ENCODE data around the gene REG4. TPM values are rescaled to one million over a fixed set of nuclear protein-coding genes. Genes with fewer than 3 reads are reported as not detected.

The REG4 gene
- total RNA-seq, 5 donors from 2014 or later (not counting 1 experiment from before 2014, with no cell fraction given) = 1.6 to 7.7 (median 3.0) TPM

DNA sequence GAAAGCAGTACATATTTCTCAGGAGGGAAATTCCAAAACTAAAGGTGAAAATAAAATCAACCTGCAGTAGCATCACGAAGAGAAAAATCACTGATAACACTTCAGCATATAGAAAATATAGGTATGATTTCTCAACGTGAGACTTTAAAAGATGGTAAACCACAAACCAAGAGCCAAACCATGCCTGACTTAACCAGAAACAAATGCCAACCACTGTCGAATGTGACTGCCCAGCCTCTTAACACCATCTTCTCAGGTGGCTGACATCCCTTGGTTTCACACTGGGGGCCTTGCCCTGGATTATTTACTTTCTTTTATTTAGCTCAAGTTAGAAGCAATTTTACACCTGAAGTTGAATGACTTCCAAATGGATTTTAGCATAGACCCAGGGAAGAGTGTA, 52.7 kb downstream of the REG4 start:
- no peaks in the 10 kb centered on the region for H3K36me3 ChIP-seq (ENCODE audit: control insufficient read depth in 2 of 2, extremely low read depth in 1 of 2, insufficient read depth in 1 of 2, low read length in 1 of 2)
- Mint-ChIP-seq H3K9me3 (no peaks in the 10 kb centered on the region), H3K27ac (no peak overlapping the region), H3K36me3 (no peaks in the 10 kb centered on the region), H3K4me3 (no peak overlapping the region), H3K4me1 (no peaks in the 10 kb centered on the region), H3K27me3 (peaks cover 6 to 7% of the 10 kb centered on the region in 2 donors)
- DNase-seq = no peak
- no peaks in the 10 kb centered on the region for H3K9me3 ChIP-seq
- no peaks in the 10 kb centered on the region for H3K4me1 ChIP-seq (ENCODE audit: control insufficient read depth in 1 of 2, extremely low read depth in 1 of 2, insufficient read depth in 2 of 2, low read length in 2 of 2)
- POLR2A ChIA-PET = no interaction called here
- ATAC-seq (replicated peaks in 1 of 4) = no peak
- H3K4me3 ChIP-seq (ENCODE audit: control insufficient read depth in 1 of 2, extremely low read depth in 1 of 2, low read length in 1 of 2) = no peak overlapping the region
- peaks cover 0 to 13% of the 10 kb centered on the region in 2 experiments for H3K27me3 ChIP-seq (replicated peaks in 1 of 2; ENCODE audit: control insufficient read depth in 2 of 2, extremely low read depth in 1 of 2, insufficient read depth in 2 of 2, low read length in 1 of 2)
- CTCF ChIA-PET = interaction anchor here in 1 of 2 donors (0.7 kb wide), 1 partner anchor 14 kb away, joined by 3 read pairs; no protein-coding TSS in a partner anchor
- H3K27ac ChIP-seq (ENCODE audit: low read length) = no peak overlapping the region
- 18% methylated on average over 2 of the region's 3 CpGs for WGBS (ENCODE audit: insufficient coverage)

DNA sequence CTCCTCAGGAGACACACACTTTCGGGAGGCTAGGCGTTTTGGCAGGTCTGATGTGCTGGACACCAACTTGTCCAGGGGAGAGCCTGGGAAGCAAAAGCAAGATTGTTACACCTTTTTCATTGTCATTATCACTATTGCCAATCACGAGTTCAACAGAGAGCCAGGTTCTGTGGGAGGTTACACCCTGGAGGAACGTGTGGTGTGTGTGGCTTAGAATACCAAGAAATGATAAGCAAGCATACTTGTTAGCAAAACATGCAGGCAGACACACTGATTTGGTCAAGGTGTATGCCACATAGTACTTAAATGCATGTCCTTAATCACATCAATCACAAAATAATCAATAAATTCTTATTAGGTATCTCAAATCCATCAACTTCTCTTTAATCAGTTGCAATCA, 58.7 kb downstream of the REG4 start:
- H3K4me1 ChIP-seq (ENCODE audit: control insufficient read depth in 1 of 2, extremely low read depth in 1 of 2, insufficient read depth in 2 of 2, low read length in 2 of 2) = no peaks in the 10 kb centered on the region
- CTCF ChIA-PET = interaction anchor here in 1 of 2 donors (0.8 kb wide), 1 partner anchor 9 kb away, joined by 4 read pairs; no protein-coding TSS in a partner anchor
- Mint-ChIP-seq H3K4me1 (no peaks in the 10 kb centered on the region), H3K27ac (no peak overlapping the region), H3K4me3 (no peak overlapping the region), H3K27me3 (peaks cover 7 to 14% of the 10 kb centered on the region in 2 donors), H3K9me3 (no peaks in the 10 kb centered on the region), H3K36me3 (no peaks in the 10 kb centered on the region)
- peaks cover 0 to 10% of the 10 kb centered on the region in 2 experiments for H3K27me3 ChIP-seq (replicated peaks in 1 of 2; ENCODE audit: control insufficient read depth in 2 of 2, extremely low read depth in 1 of 2, insufficient read depth in 2 of 2, low read length in 1 of 2)
- no peaks in the 10 kb centered on the region for H3K9me3 ChIP-seq
- no peak for ATAC-seq (replicated peaks in 1 of 4)
- POLR2A ChIA-PET = no interaction called here
- WGBS (ENCODE audit: insufficient coverage) = 100% methylated on average over 2 of the region's 4 CpGs
- H3K36me3 ChIP-seq (ENCODE audit: control insufficient read depth in 2 of 2, extremely low read depth in 1 of 2, insufficient read depth in 1 of 2, low read length in 1 of 2) = no peaks in the 10 kb centered on the region
- no peak overlapping the region for H3K4me3 ChIP-seq (ENCODE audit: control insufficient read depth in 1 of 2, extremely low read depth in 1 of 2, low read length in 1 of 2)
- no peak for DNase-seq
- no peak overlapping the region for H3K27ac ChIP-seq (ENCODE audit: low read length)

DNA sequence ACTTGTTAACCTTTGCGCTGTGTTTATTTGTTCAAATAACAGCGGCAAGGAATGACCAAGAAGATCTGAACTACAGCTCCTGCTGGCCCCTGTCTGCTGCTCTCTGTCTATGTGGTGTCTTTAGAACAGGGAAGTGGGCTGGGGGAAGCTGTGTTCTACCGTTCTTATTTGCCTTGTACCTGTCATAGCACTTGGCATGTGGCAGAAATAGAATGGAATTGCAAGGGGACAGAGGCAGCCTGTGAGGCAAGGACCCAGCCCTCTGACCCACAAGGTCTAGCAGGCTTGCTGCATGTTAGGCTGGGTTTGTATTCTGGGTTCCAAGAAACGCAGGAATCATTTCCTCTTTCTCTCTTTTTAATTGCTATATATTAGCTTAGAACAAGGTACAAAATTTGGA, 63.2 kb downstream of the REG4 start:
- Mint-ChIP-seq H3K4me1 (peaks cover 0 to 4% (median 3%) of the 10 kb centered on the region in 3 donors), H3K36me3 (no peaks in the 10 kb centered on the region), H3K27me3 (peaks cover 5 to 10% of the 10 kb centered on the region in 2 donors), H3K4me3 (no peak overlapping the region), H3K9me3 (no peaks in the 10 kb centered on the region), H3K27ac (no peak overlapping the region)
- no peak overlapping the region for H3K27ac ChIP-seq (ENCODE audit: low read length)
- H3K4me3 ChIP-seq (ENCODE audit: control insufficient read depth in 1 of 2, extremely low read depth in 1 of 2, low read length in 1 of 2) = no peak overlapping the region
- 73% methylated on average over 3 of the region's 4 CpGs for WGBS (ENCODE audit: insufficient coverage)
- peaks cover 0 to 8% of the 10 kb centered on the region in 2 experiments for H3K27me3 ChIP-seq (replicated peaks in 1 of 2; ENCODE audit: control insufficient read depth in 2 of 2, extremely low read depth in 1 of 2, insufficient read depth in 2 of 2, low read length in 1 of 2)
- CTCF ChIA-PET = interaction anchor here in 1 of 2 donors (0.6 kb wide), 1 partner anchor 139 kb away, joined by 3 read pairs; no protein-coding TSS in a partner anchor
- peaks cover 0 to 5% of the 10 kb centered on the region in 2 experiments for H3K4me1 ChIP-seq (ENCODE audit: control insufficient read depth in 1 of 2, extremely low read depth in 1 of 2, insufficient read depth in 2 of 2, low read length in 2 of 2)
- H3K9me3 ChIP-seq = no peaks in the 10 kb centered on the region
- DNase-seq (no peak), ATAC-seq (replicated peaks in 1 of 4) (no peak)
- POLR2A ChIA-PET = no interaction called here
- no peaks in the 10 kb centered on the region for H3K36me3 ChIP-seq (ENCODE audit: control insufficient read depth in 2 of 2, extremely low read depth in 1 of 2, insufficient read depth in 1 of 2, low read length in 1 of 2)

DNA sequence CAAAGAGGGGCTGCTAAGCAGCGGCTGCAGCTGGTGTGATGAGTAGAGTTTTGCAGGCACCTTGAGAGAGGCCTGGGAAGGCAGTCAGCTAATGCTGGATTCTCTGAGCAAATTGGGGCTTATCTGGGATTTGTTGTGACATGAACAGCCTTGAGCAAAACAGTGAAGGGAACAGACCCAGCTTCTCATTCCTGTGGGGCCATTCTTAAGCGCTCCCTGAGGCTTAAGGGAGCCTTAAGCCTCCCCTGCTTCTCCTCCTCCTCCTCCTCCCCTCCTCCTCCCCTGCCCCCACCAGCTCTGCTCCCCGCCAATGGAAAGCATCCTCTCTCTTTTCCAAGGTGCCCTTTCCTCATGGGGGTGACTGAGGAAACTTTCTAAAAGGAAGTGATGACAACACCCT, 63.8 kb downstream of the REG4 start:
- no peaks in the 10 kb centered on the region for H3K9me3 ChIP-seq
- H3K36me3 ChIP-seq (ENCODE audit: control insufficient read depth in 2 of 2, extremely low read depth in 1 of 2, insufficient read depth in 1 of 2, low read length in 1 of 2) = no peaks in the 10 kb centered on the region
- CTCF ChIA-PET = no interaction called here
- DNase-seq (no peak), ATAC-seq (replicated peaks in 1 of 4) (no peak)
- no peak overlapping the region for H3K4me3 Mint-ChIP-seq
- no peaks in the 10 kb centered on the region for H3K9me3 Mint-ChIP-seq
- peaks cover 3 to 8% of the 10 kb centered on the region in 2 donors for H3K27me3 Mint-ChIP-seq
- peaks cover 0 to 5% of the 10 kb centered on the region in 2 experiments for H3K4me1 ChIP-seq (ENCODE audit: control insufficient read depth in 1 of 2, extremely low read depth in 1 of 2, insufficient read depth in 2 of 2, low read length in 2 of 2)
- WGBS (ENCODE audit: insufficient coverage) = 100% methylated on average over 1 of the region's 3 CpGs
- no peak overlapping the region for H3K27ac ChIP-seq (ENCODE audit: low read length)
- POLR2A ChIA-PET = no interaction called here
- peaks cover 0 to 8% of the 10 kb centered on the region in 2 experiments for H3K27me3 ChIP-seq (replicated peaks in 1 of 2; ENCODE audit: control insufficient read depth in 2 of 2, extremely low read depth in 1 of 2, insufficient read depth in 2 of 2, low read length in 1 of 2)
- H3K27ac Mint-ChIP-seq = no peak overlapping the region
- H3K4me1 Mint-ChIP-seq = peaks cover 0 to 4% (median 3%) of the 10 kb centered on the region in 3 donors
- no peaks in the 10 kb centered on the region for H3K36me3 Mint-ChIP-seq
- H3K4me3 ChIP-seq (ENCODE audit: control insufficient read depth in 1 of 2, extremely low read depth in 1 of 2, low read length in 1 of 2) = no peak overlapping the region

DNA sequence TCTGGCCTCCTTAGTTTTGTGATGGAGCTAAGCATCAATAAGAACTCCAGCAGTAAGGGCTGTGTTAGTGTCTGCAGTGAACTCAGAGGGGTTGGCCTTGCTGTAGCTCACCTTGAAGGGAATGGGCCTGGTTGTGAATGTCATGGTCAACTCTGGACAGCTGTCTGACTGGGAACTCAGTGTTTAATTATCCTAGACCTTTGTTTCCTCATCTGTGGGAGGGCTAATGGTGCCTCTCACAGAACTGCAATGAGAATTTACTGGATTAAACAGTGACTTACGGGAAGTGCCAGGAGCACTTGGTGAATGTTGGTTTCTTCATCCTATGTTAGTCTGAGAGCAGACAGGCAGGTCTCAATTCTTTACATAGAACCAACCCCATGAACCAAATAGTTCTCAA, 66.2 kb downstream of the REG4 start:
- H3K27me3 Mint-ChIP-seq = no peaks in the 10 kb centered on the region
- ATAC-seq (replicated peaks in 1 of 4) = no peak
- WGBS (ENCODE audit: insufficient coverage) = 100% methylated on average over 1 of the region's 1 CpG
- H3K4me3 Mint-ChIP-seq = no peak overlapping the region
- no peaks in the 10 kb centered on the region for H3K36me3 Mint-ChIP-seq
- H3K4me1 Mint-ChIP-seq = peaks cover 0 to 4% (median 3%) of the 10 kb centered on the region in 3 donors
- no peaks in the 10 kb centered on the region for H3K9me3 ChIP-seq
- no peak overlapping the region for H3K27ac ChIP-seq (ENCODE audit: low read length)
- CTCF ChIA-PET = interaction anchor here in 1 of 2 donors (0.8 to 1.1 kb wide), 2 partner anchors 12 to 99 kb away, joined by 3 read pairs; no protein-coding TSS in a partner anchor
- H3K27me3 ChIP-seq (replicated peaks in 1 of 2; ENCODE audit: control insufficient read depth in 2 of 2, extremely low read depth in 1 of 2, insufficient read depth in 2 of 2, low read length in 1 of 2) = peaks cover 0 to 7% of the 10 kb centered on the region in 2 experiments
- H3K4me1 ChIP-seq (ENCODE audit: control insufficient read depth in 1 of 2, extremely low read depth in 1 of 2, insufficient read depth in 2 of 2, low read length in 2 of 2) = peaks cover 0 to 5% of the 10 kb centered on the region in 2 experiments
- no peaks in the 10 kb centered on the region for H3K9me3 Mint-ChIP-seq
- POLR2A ChIA-PET = no interaction called here
- H3K27ac Mint-ChIP-seq = no peak overlapping the region
- peaks cover 0 to 7% of the 10 kb centered on the region in 2 donors for H3K36me3 ChIP-seq (ENCODE audit: control insufficient read depth in 2 of 2, extremely low read depth in 1 of 2, insufficient read depth in 1 of 2, low read length in 1 of 2)
- DNase-seq = no peak
- no peak overlapping the region for H3K4me3 ChIP-seq (ENCODE audit: control insufficient read depth in 1 of 2, extremely low read depth in 1 of 2, low read length in 1 of 2)

DNA sequence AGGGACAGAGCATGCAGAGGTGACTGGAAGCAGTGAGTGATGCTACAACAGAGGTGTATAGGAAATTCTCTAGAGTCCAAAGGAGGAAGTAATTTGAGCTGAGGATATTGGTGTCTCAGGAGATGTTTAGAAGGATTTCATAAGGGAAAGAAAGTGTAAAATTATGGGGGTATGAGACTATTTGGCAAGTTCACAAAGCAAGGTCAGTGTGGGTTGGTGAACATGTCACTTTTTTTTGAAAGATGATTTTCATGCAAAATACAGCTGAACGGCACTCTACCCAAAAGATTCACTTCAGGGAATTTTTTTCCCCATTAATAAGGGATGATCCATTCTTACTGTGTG, 66.7 kb downstream of the REG4 start:
- peaks cover 0 to 7% of the 10 kb centered on the region in 2 experiments for H3K27me3 ChIP-seq (replicated peaks in 1 of 2; ENCODE audit: control insufficient read depth in 2 of 2, extremely low read depth in 1 of 2, insufficient read depth in 2 of 2, low read length in 1 of 2)
- H3K4me3 ChIP-seq (ENCODE audit: control insufficient read depth in 1 of 2, extremely low read depth in 1 of 2, low read length in 1 of 2) = no peak overlapping the region
- Mint-ChIP-seq H3K4me1 (peaks cover 0 to 4% (median 3%) of the 10 kb centered on the region in 3 donors), H3K36me3 (no peaks in the 10 kb centered on the region), H3K4me3 (no peak overlapping the region), H3K27me3 (no peaks in the 10 kb centered on the region), H3K27ac (no peak overlapping the region), H3K9me3 (no peaks in the 10 kb centered on the region)
- peaks cover 0 to 5% of the 10 kb centered on the region in 2 experiments for H3K4me1 ChIP-seq (ENCODE audit: control insufficient read depth in 1 of 2, extremely low read depth in 1 of 2, insufficient read depth in 2 of 2, low read length in 2 of 2)
- no peak overlapping the region for H3K27ac ChIP-seq (ENCODE audit: low read length)
- H3K36me3 ChIP-seq (ENCODE audit: control insufficient read depth in 2 of 2, extremely low read depth in 1 of 2, insufficient read depth in 1 of 2, low read length in 1 of 2) = peaks cover 0 to 7% of the 10 kb centered on the region in 2 donors
- POLR2A ChIA-PET = no interaction called here
- no peaks in the 10 kb centered on the region for H3K9me3 ChIP-seq
- ATAC-seq (replicated peaks in 1 of 4) (no peak), DNase-seq (no peak)
- no CpG with 5 or more reads among the region's 1 CpG for WGBS (ENCODE audit: insufficient coverage)
- CTCF ChIA-PET = interaction anchor here in 1 of 2 donors (1.0 kb wide), 1 partner anchor 14 kb away, joined by 3 read pairs; no protein-coding TSS in a partner anchor
